Endothelial cell of umbilical vein (primary cell): ENCODE results near the gene SMURF2. TPM values are rescaled to one million over a fixed set of nuclear protein-coding genes. Genes with fewer than 3 reads are reported as not detected.

ENCODE experiments used
- BruUV-seq: library from RNA; stranded (reverse); fragments of 400-500 nt; replicated peaks from 2 replicates; lab custom pipeline; 2021; lab: Mats Ljungman, UMichigan
- CTCF ChIA-PET: fragments of 300-600, 350-600 bp; sonication (Branson Sonifier 250); formaldehyde crosslinking; loops from one replicate; lab custom pipeline; 2021; ENCODE audit warnings: antibody characterized with exemption, inconsistent platforms; lab: Charles Lee
- POLR2A ChIA-PET: fragments of 300-600, 350-600 bp; sonication (Branson Sonifier 250); formaldehyde crosslinking; loops from one replicate; lab custom pipeline; 2021; ENCODE audit warnings: antibody characterized with exemption, inconsistent platforms; lab: Charles Lee
- DNase-seq: peaks from one replicate; pipeline ENCODE4 v3.0.0-alpha.2; 2011; ENCODE audit warnings: low read depth, low spot score
- FAIRE-seq: peaks from 2 replicates; lab custom pipeline; 2011; peaks lifted over from hg19 to GRCh38; lab: Jason Lieb, UNC
- H2AFZ ChIP-seq: 2 replicates; pipeline ENCODE4 v1.6.0; 2012; ENCODE audit warnings: low read depth, low read length, control low read depth, inconsistent platforms
- H3K27ac ChIP-seq: 2 replicates; pipeline ENCODE4 v1.5.1; 2011; ENCODE audit warnings: low read depth, mild to moderate bottlenecking, control low read depth, low read length, moderate library complexity; ENCODE audit not compliant: insufficient read depth
- H3K27me3 ChIP-seq, 2 experiments: 2 replicates each; pipeline versions ENCODE4 v1.6.0 to v1.6.1; 2011; ENCODE audit warnings: low read length in 2 of 2, mixed read lengths in 1 of 2; ENCODE audit not compliant: control insufficient read depth in 2 of 2, insufficient read depth in 2 of 2
- H3K36me3 ChIP-seq, 2 experiments: 2 replicates in 1 of 2; 3 replicates in 1 of 2; pipeline ENCODE4 v1.5.1; 2011; ENCODE audit warnings: low read length in 2 of 2, mild to moderate bottlenecking in 1 of 2, moderate library complexity in 1 of 2; ENCODE audit not compliant: control insufficient read depth in 2 of 2, insufficient read depth in 2 of 2; ENCODE audit errors: extremely low read depth in 1 of 2
- H3K4me1 ChIP-seq: 3 replicates; pipeline ENCODE4 v1.5.1; 2011; ENCODE audit warnings: mild to moderate bottlenecking, low read length; ENCODE audit not compliant: control insufficient read depth, insufficient read depth; ENCODE audit errors: extremely low read depth
- H3K4me2 ChIP-seq: 2 replicates; pipeline ENCODE4 v1.6.1; 2011; ENCODE audit warnings: low read length, control low read depth, mixed read lengths; ENCODE audit not compliant: insufficient read depth
- H3K4me3 ChIP-seq, 3 experiments: fragments of 200-600 bp in 1 of 3; sonication (generic), shearing (Covaris generic) in 1 of 3; replicated peaks in 1 of 3; 2 replicates each; pipeline ENCODE4 v1.5.1; 2011 to 2016; ENCODE audit warnings: control low read depth in 3 of 3, low read length in 3 of 3, mild to moderate bottlenecking in 2 of 3, inconsistent platforms in 1 of 3, low read depth in 1 of 3, moderate library complexity in 1 of 3; ENCODE audit not compliant: insufficient read depth in 1 of 3
- H3K79me2 ChIP-seq: 2 replicates; pipeline ENCODE4 v1.6.0; 2012; ENCODE audit warnings: low read length, inconsistent platforms; ENCODE audit not compliant: control insufficient read depth, insufficient read depth
- H3K9ac ChIP-seq: replicated peaks from 2 replicates; pipeline ENCODE3; 2011; ENCODE audit warnings: low read length, control low read depth; ENCODE audit not compliant: insufficient read depth; ENCODE audit errors: extremely low read depth
- H3K9me1 ChIP-seq: replicated peaks from 3 replicates; pipeline ENCODE4 v1.6.0; 2011; ENCODE audit warnings: mild to moderate bottlenecking, low read length; ENCODE audit not compliant: control insufficient read depth, insufficient read depth; ENCODE audit errors: extremely low read depth
- H3K9me3 ChIP-seq: replicated peaks from 2 replicates; pipeline ENCODE4 v1.5.1; 2012; ENCODE audit warnings: low read length, inconsistent platforms; ENCODE audit not compliant: control insufficient read depth, insufficient read depth
- H4K20me1 ChIP-seq: replicated peaks from 2 replicates; pipeline ENCODE3; 2011; ENCODE audit warnings: mild to moderate bottlenecking, low read length; ENCODE audit not compliant: control insufficient read depth, insufficient read depth; ENCODE audit errors: extremely low read depth
- FOS ChIP-seq: IDR thresholded peaks from 2 replicates; pipeline ENCODE4 v1.6.1; 2011; ENCODE audit warnings: mild to moderate bottlenecking, low read length, moderate library complexity, borderline replicate concordance; ENCODE audit not compliant: insufficient read depth
- GATA2 ChIP-seq: IDR thresholded peaks from 2 replicates; pipeline ENCODE4 v1.7.0; 2011; ENCODE audit warnings: low read depth, mild to moderate bottlenecking, moderate library complexity, mixed read lengths, low read length; ENCODE audit not compliant: insufficient read length, insufficient read depth
- JUN ChIP-seq: IDR thresholded peaks from 2 replicates; pipeline ENCODE4 v1.6.1; 2011; ENCODE audit warnings: borderline replicate concordance, low read depth; ENCODE audit not compliant: insufficient read length, insufficient read depth
- MAX ChIP-seq: IDR thresholded peaks from 2 replicates; pipeline ENCODE4 v1.6.1; 2011; ENCODE audit not compliant: insufficient read depth, insufficient read length
- MYC ChIP-seq: IDR thresholded peaks from one replicate; pipeline ENCODE4 v1.6.1; 2011; ENCODE audit warnings: mild to moderate bottlenecking, low read depth, low read length
- POLR2AphosphoS5 ChIP-seq: IDR thresholded peaks from 2 replicates; pipeline ENCODE4 v1.6.1; 2012; ENCODE audit warnings: low read depth, mild to moderate bottlenecking, control low read depth, low read length, moderate library complexity; ENCODE audit not compliant: insufficient read depth
- dilution Hi-C: fragments of 300-500 bp; cut with MboI; formaldehyde crosslinking; loops from one replicate; pipeline ENCODE4 v1.15.0; 2019; ENCODE audit warnings: low sequenced_read_pairs; ENCODE audit not compliant: extremely low pct_ligation_motif_present
- intact Hi-C: fragments of 100-400 bp; cut with micrococcal nuclease; formaldehyde crosslinking; loops from one replicate; pipeline ENCODE4 v1.10.0; 2022
- polyA plus RNA-seq, 4 experiments: library from polyadenylated mRNA; depleted of rRNA in 3 of 4; stranded (reverse) in 3 of 4; unstranded in 1 of 4; fragments of >200 nt; gene quantifications; 2 replicates each; pipeline versions ENCODE4 v1.2.1 to v1.2.3, GENCODE V29; 2011 to 2012; ENCODE audit warnings: missing spikeins in 1 of 4
- total RNA-seq: library from RNA; stranded (reverse); gene quantifications from 2 replicates; pipeline ENCODE4 v1.2.3, GENCODE V29; 2021
- TF ChIP-seq, protein P1 (sequence below), 2 donors: IDR thresholded peaks; 1 replicate in 1 of 2; 2 replicates in 1 of 2; pipeline ENCODE4 v1.5.1; 2011; ENCODE audit warnings: low read length in 2 of 2, mild to moderate bottlenecking in 2 of 2, moderate library complexity in 2 of 2, control low read depth in 1 of 2, inconsistent platforms in 1 of 2, low read depth in 1 of 2; ENCODE audit not compliant: insufficient read depth in 1 of 2; ENCODE audit errors: extremely low read depth in 1 of 2

The SMURF2 gene
- total and polyA plus RNA-seq, 2 donors (not counting 3 experiments of a cell fraction or from before 2014, with no cell fraction given) = 32.9 to 105 TPM

DNA sequence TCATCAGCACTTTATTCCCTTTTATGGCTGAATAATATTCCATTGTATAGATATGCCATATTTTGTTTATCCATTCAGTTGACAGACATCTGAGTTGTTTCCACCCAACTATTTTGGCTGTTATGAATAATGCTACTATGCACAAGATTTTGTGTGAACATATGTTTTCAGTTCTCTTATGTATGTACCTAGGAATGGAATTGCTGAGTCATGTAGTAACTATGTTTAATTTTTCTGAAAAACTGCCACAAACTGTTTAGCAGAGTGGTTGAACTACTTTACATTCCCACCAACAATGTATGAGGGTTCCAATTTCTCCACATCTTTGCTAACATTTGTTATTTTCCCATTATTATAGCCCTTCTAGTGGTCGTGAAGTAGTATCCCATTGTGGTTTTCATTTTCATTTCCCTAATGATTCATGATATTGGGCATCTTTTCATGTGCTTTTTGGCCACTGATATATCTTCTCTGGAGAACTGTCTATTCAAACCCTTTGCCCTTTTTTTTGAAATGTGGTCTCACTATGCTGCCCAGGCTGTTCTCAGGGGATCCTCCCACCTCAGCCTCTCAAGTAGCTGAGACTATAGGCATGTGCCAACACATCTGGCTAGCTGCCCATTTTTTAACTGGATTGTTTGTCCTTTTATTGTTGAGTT lies 26.3 kb downstream of the SMURF2 start:
- BruUV-seq = TSS peak; percentile 2

DNA sequence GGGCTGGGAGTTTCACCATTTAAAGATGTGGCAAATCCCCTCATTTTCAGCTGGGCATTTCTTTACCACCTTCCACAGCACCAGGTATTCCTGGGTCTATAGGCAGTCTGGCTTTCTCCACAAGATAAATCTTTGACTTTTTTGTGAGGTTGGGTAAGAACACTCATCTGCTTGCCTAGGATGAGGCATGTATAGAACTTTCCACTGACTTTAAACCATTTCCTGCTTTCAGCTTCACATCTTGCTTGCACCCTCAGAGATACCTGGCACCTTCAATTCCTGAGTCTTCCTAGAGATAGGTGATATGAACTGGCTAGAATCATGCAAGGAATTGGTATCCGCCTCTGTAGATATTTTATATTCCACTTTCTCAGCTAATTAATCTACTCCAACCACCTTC lies 27.9 kb downstream of the SMURF2 start:
- H3K79me2 ChIP-seq = peaks cover 100% of the 10 kb centered on the region
- H3K9me3 ChIP-seq = no peaks in the 10 kb centered on the region
- no TSS peak for BruUV-seq
- H3K9me1 ChIP-seq = no peaks in the 10 kb centered on the region
- peaks cover 1 to 4% of the 10 kb centered on the region in 2 experiments for H3K36me3 ChIP-seq
- no peak overlapping the region for H2AFZ ChIP-seq
- dilution Hi-C loops (no loop called here), intact Hi-C loops (no loop called here)
- POLR2A ChIA-PET = interaction anchor here (0.7 kb wide), 1 partner anchor 106 kb away, joined by 4 read pairs; no protein-coding TSS in a partner anchor
- peaks cover 40% of the 10 kb centered on the region for H3K4me1 ChIP-seq
- no peak for TF ChIP-seq MYC
- TF ChIP-seq, protein P1, sequence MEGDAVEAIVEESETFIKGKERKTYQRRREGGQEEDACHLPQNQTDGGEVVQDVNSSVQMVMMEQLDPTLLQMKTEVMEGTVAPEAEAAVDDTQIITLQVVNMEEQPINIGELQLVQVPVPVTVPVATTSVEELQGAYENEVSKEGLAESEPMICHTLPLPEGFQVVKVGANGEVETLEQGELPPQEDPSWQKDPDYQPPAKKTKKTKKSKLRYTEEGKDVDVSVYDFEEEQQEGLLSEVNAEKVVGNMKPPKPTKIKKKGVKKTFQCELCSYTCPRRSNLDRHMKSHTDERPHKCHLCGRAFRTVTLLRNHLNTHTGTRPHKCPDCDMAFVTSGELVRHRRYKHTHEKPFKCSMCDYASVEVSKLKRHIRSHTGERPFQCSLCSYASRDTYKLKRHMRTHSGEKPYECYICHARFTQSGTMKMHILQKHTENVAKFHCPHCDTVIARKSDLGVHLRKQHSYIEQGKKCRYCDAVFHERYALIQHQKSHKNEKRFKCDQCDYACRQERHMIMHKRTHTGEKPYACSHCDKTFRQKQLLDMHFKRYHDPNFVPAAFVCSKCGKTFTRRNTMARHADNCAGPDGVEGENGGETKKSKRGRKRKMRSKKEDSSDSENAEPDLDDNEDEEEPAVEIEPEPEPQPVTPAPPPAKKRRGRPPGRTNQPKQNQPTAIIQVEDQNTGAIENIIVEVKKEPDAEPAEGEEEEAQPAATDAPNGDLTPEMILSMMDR (IDR thresholded peaks at IDR 0.05; ENCODE audit: extremely low read depth in 1 of 2, insufficient read depth in 1 of 2, low read depth in 1 of 2, low read length in 2 of 2) = no peak
- TF ChIP-seq MAX = no peak
- TF ChIP-seq FOS = no peak
- no peak for TF ChIP-seq POLR2AphosphoS5
- TF ChIP-seq GATA2 = no peak
- CTCF ChIA-PET = interaction anchor here (2.0 kb wide), 1 partner anchor 15 kb away, joined by 7 read pairs; no protein-coding TSS in a partner anchor
- no peak for FAIRE-seq
- H3K27me3 ChIP-seq = no peaks in the 10 kb centered on the region
- H3K27ac ChIP-seq = no peak overlapping the region
- no peak overlapping the region for H3K4me3 ChIP-seq
- peaks cover 25% of the 10 kb centered on the region for H4K20me1 ChIP-seq
- no peak for DNase-seq
- H3K4me2 ChIP-seq = no peak overlapping the region
- no peak overlapping the region for H3K9ac ChIP-seq

More for the DNA sequence above, 26.3 kb downstream of the SMURF2 start:
- Histone ChIP-seq H3K27ac (peak overlapping the region; percentile 61), H3K27me3 (no peaks in the 10 kb centered on the region), H3K9me3 (no peaks in the 10 kb centered on the region), H3K9ac (no peak overlapping the region), H3K4me3 (no peak overlapping the region), H2AFZ (no peak overlapping the region), H3K9me1 (peaks cover 4% of the 10 kb centered on the region), H3K36me3 (peaks cover 1 to 7% of the 10 kb centered on the region in 2 experiments), H3K4me1 (peaks cover 34% of the 10 kb centered on the region), H3K4me2 (peak overlapping the region; percentile 33), H4K20me1 (peaks cover 31% of the 10 kb centered on the region), H3K79me2 (peaks cover 100% of the 10 kb centered on the region)
- POLR2A ChIA-PET = no interaction called here
- intact Hi-C loops (no loop called here), dilution Hi-C loops (no loop called here)
- FAIRE-seq (peak; percentile 70), DNase-seq (peak; percentile 64)
- peak; percentile 5 for TF ChIP-seq JUN
- no peak for TF ChIP-seq MYC
- CTCF ChIA-PET = interaction anchor here (1.6 kb wide), 1 partner anchor 13 kb away, joined by 5 read pairs; no protein-coding TSS in a partner anchor
